RCC 7860 (cell line): ENCODE data around the gene EDAR.

Experiments
- DNase-seq: peaks from one replicate; pipeline ENCODE4 v3.0.0-alpha.2; 2015; ENCODE audit warnings: low spot score
- FAIRE-seq: peaks from 2 replicates; lab custom pipeline; 2012; peaks lifted over from hg19 to GRCh38; lab: Jason Lieb, UNC

The EDAR gene

GRCh38 chr2:109005686-109006204, 16.7 kb upstream of the EDAR start:
- no peak for FAIRE-seq

GRCh38 chr2:109001201-109001600, 12.2 kb upstream of the EDAR start:
- DNase-seq = no peak
- FAIRE-seq = no peak

More at GRCh38 chr2:109005686-109006204, 16.7 kb upstream of the EDAR start:
- no peak for DNase-seq

GRCh38 chr2:109000738-109001137, 11.7 kb upstream of the EDAR start:
- FAIRE-seq (no peak), DNase-seq (no peak)

- no peak for DNase-seq
- no peak for FAIRE-seq
Measured at GRCh38 chr2:108998911-108999310, 9.9 kb upstream of the EDAR start.

- FAIRE-seq = no peak
- DNase-seq = no peak
Measured at GRCh38 chr2:108994178-108994577, 5.2 kb upstream of the EDAR start.

GRCh38 chr2:108993095-108993937, 4.3 kb upstream of the EDAR start:
- FAIRE-seq (no peak), DNase-seq (no peak)

GRCh38 chr2:108988076-108988795, 784 bp downstream of the EDAR start:
- no peak for FAIRE-seq
- no peak for DNase-seq

GRCh38 chr2:108986916-108987510, 2.0 kb downstream of the EDAR start:
- DNase-seq = no peak
- FAIRE-seq = no peak

GRCh38 chr2:108983610-108984009, 5.4 kb downstream of the EDAR start:
- DNase-seq = no peak
- FAIRE-seq = no peak

- FAIRE-seq (no peak), DNase-seq (no peak)
Measured at GRCh38 chr2:108983061-108983460, 6.0 kb downstream of the EDAR start.

- FAIRE-seq (no peak), DNase-seq (no peak)
Measured at GRCh38 chr2:108982259-108982679, 6.8 kb downstream of the EDAR start.

- FAIRE-seq (no peak), DNase-seq (no peak)
Measured at GRCh38 chr2:108981846-108982245, 7.2 kb downstream of the EDAR start.

GRCh38 chr2:108980076-108980475, 8.9 kb downstream of the EDAR start:
- no peak for FAIRE-seq
- DNase-seq = peak; percentile 9

- no peak for FAIRE-seq
- no peak for DNase-seq
Measured at GRCh38 chr2:108979461-108979860, 9.6 kb downstream of the EDAR start.

- FAIRE-seq = no peak
- no peak for DNase-seq
Measured at GRCh38 chr2:108978709-108979111, 10.3 kb downstream of the EDAR start.

GRCh38 chr2:108975613-108976435, 13.2 kb downstream of the EDAR start:
- FAIRE-seq (no peak), DNase-seq (no peak)

GRCh38 chr2:108974674-108975073, 14.3 kb downstream of the EDAR start:
- no peak for DNase-seq
- FAIRE-seq = no peak

GRCh38 chr2:108972663-108973062, 16.4 kb downstream of the EDAR start:
- FAIRE-seq (no peak), DNase-seq (no peak)

- DNase-seq = no peak
- FAIRE-seq = no peak
Measured at GRCh38 chr2:108971661-108972566, 17.1 kb downstream of the EDAR start.

- FAIRE-seq (no peak), DNase-seq (no peak)
Measured at GRCh38 chr2:108970369-108970768, 18.7 kb downstream of the EDAR start.
